Nephron (organoid): ENCODE data around the gene DPH7.
A peak's percentile ranks its signal among the peaks of the same experiment; 100 is the strongest.
"Not testable (repeated sequence)": the region's sequence is repeated elsewhere in the genome, so short reads cannot be mapped to it uniquely, and the experiment has no call there.

Experiments
- H3K27ac Mint-ChIP-seq, 3 experiments: 2 replicates each; pipeline ENCODE4 v1.8.0; 2020; ENCODE audit warnings: mixed read lengths in 3 of 3, mild to moderate bottlenecking in 2 of 3, moderate library complexity in 1 of 3
- H3K27me3 Mint-ChIP-seq: 2 replicates; pipeline ENCODE4 v1.8.0; 2021; ENCODE audit warnings: low read depth, mild to moderate bottlenecking, moderate library complexity, mixed read lengths
- H3K36me3 Mint-ChIP-seq: 2 replicates; pipeline ENCODE4 v1.8.0; 2020; ENCODE audit warnings: low read depth, mixed read lengths
- H3K4me1 Mint-ChIP-seq: 2 replicates; pipeline ENCODE4 v1.8.0; 2020; ENCODE audit warnings: mixed read lengths
- H3K4me3 Mint-ChIP-seq, 3 experiments: 2 replicates each; pipeline ENCODE4 v1.8.0; 2020; ENCODE audit warnings: mild to moderate bottlenecking in 3 of 3, mixed read lengths in 3 of 3, moderate library complexity in 2 of 3
- H3K9me3 Mint-ChIP-seq: 2 replicates; pipeline ENCODE4 v1.8.0; 2020; ENCODE audit warnings: mixed read lengths
- CTCF ChIP-seq, 3 experiments: fragments of 200-600 bp; sonication (generic); IDR thresholded peaks; one replicate each; pipeline ENCODE4 v1.5.0; 2021; ENCODE audit warnings: antibody characterized with exemption in 3 of 3; ENCODE audit not compliant: unreplicated experiment in 3 of 3

DPH7 gene

GRCh38 chr9:137603879-137604278 is 25.2 kb upstream of the DPH7 start:
- Mint-ChIP-seq H3K27ac (no peak overlapping the region), H3K4me3 (peak overlapping the region; percentile 58 to 74 (median 65)), H3K36me3 (no peaks in the 10 kb centered on the region), H3K4me1 (peaks cover 11% of the 10 kb centered on the region), H3K27me3 (peaks cover 13% of the 10 kb centered on the region), H3K9me3 (no peaks in the 10 kb centered on the region)
- no peak for TF ChIP-seq CTCF (IDR thresholded peaks at IDR 0.05; ENCODE audit: unreplicated experiment in 3 of 3)

GRCh38 chr9:137602661-137603060 is 23.9 kb upstream of the DPH7 start:
- H3K9me3 Mint-ChIP-seq = no peaks in the 10 kb centered on the region
- no peak overlapping the region for H3K27ac Mint-ChIP-seq
- peaks cover 10% of the 10 kb centered on the region for H3K4me1 Mint-ChIP-seq
- peak overlapping the region; percentile 59 to 70 (median 70) for H3K4me3 Mint-ChIP-seq
- H3K27me3 Mint-ChIP-seq = peaks cover 13% of the 10 kb centered on the region
- H3K36me3 Mint-ChIP-seq = no peaks in the 10 kb centered on the region
- TF ChIP-seq CTCF (IDR thresholded peaks at IDR 0.05; ENCODE audit: unreplicated experiment in 3 of 3) = no peak

GRCh38 chr9:137598943-137599342 is 20.2 kb upstream of the DPH7 start:
- Mint-ChIP-seq H3K27me3 (peaks cover 5% of the 10 kb centered on the region), H3K9me3 (no peaks in the 10 kb centered on the region), H3K4me3 (no peak overlapping the region)

GRCh38 chr9:137596577-137596976 is 17.9 kb upstream of the DPH7 start:
- H3K4me1 Mint-ChIP-seq, H3K36me3 Mint-ChIP-seq, H3K9me3 Mint-ChIP-seq, H3K27me3 Mint-ChIP-seq, H3K4me3 Mint-ChIP-seq, H3K27ac Mint-ChIP-seq: not testable (repeated sequence)

More at GRCh38 chr9:137598943-137599342, 20.2 kb upstream of the DPH7 start:
- Mint-ChIP-seq H3K36me3 (no peaks in the 10 kb centered on the region), H3K4me1 (no peaks in the 10 kb centered on the region), H3K27ac (no peak overlapping the region)
- no peak for TF ChIP-seq CTCF (IDR thresholded peaks at IDR 0.05; ENCODE audit: unreplicated experiment in 3 of 3)

GRCh38 chr9:137593176-137593575 is 14.5 kb upstream of the DPH7 start:
- TF ChIP-seq CTCF (IDR thresholded peaks at IDR 0.05; ENCODE audit: unreplicated experiment in 3 of 3) = no peak
- Mint-ChIP-seq H3K4me1 (peaks cover 5% of the 10 kb centered on the region), H3K9me3 (no peaks in the 10 kb centered on the region), H3K36me3 (peaks cover under 1% of the 10 kb centered on the region), H3K27ac (no peak overlapping the region), H3K4me3 (peak overlapping the region; percentile 69 to 77 (median 70)), H3K27me3 (no peaks in the 10 kb centered on the region)

GRCh38 chr9:137592767-137593166 is 14.0 kb upstream of the DPH7 start:
- no peak overlapping the region for H3K27ac Mint-ChIP-seq
- H3K36me3 Mint-ChIP-seq = peaks cover 4% of the 10 kb centered on the region
- H3K9me3 Mint-ChIP-seq = no peaks in the 10 kb centered on the region
- H3K4me3 Mint-ChIP-seq = peak overlapping the region; percentile 69 to 77 (median 70)
- TF ChIP-seq CTCF (IDR thresholded peaks at IDR 0.05; ENCODE audit: unreplicated experiment in 3 of 3) = no peak
- H3K27me3 Mint-ChIP-seq = no peaks in the 10 kb centered on the region
- peaks cover 9% of the 10 kb centered on the region for H3K4me1 Mint-ChIP-seq
